Ovary (tissue), 3 donors: ENCODE results near the gene PGPEP1.

Experiments
- CTCF ChIP-seq, 3 donors: fragments of 450-650 bp in 2 of 3; fragments of 200-600 bp in 1 of 3; IDR thresholded peaks; one replicate each; pipeline versions ENCODE4 v1.5.1 to v1.8.0; 2016 to 2022; ENCODE audit warnings: antibody characterized with exemption in 3 of 3, mild to moderate bottlenecking in 1 of 3
- EP300 ChIP-seq: sonication (generic); formaldehyde crosslinking; IDR thresholded peaks from one replicate; pipeline ENCODE4 v1.6.1; 2017; ENCODE audit warnings: antibody characterized with exemption
- donor health status: DM: no; HTN: no; CAD: no.

- peak; percentile 97 to 99 (median 98) for TF ChIP-seq CTCF (IDR thresholded peaks at IDR 0.05)
- no peak for TF ChIP-seq EP300
Observed at GRCh38 chr19:18388100-18388959, 47.9 kb downstream of the PGPEP1 start.
